Mesodermal cell (in vitro differentiated cells): ENCODE results near the gene MAP1B.

Experiments used
- H3K27ac ChIP-seq: 2 replicates; pipeline ENCODE4 v1.7.0; 2013; ENCODE audit warnings: mild to moderate bottlenecking, low read depth, low read length, moderate library complexity; ENCODE audit not compliant: severe bottlenecking
- H3K36me3 ChIP-seq: 2 replicates; pipeline ENCODE4 v1.7.1; 2013; ENCODE audit warnings: mild to moderate bottlenecking, low read length, moderate library complexity; ENCODE audit not compliant: control insufficient read depth, insufficient read depth
- H3K4me1 ChIP-seq: one replicate; pipeline ENCODE4 v1.7.1; 2013; ENCODE audit warnings: mild to moderate bottlenecking, low read length; ENCODE audit not compliant: insufficient read depth, control insufficient read depth, poor library complexity, severe bottlenecking
- H3K4me3 ChIP-seq: 2 replicates; pipeline ENCODE4 v1.7.0; 2013; ENCODE audit warnings: low read length, control low read depth, mild to moderate bottlenecking; ENCODE audit not compliant: insufficient read depth, poor library complexity, severe bottlenecking; ENCODE audit errors: extremely low read depth
- H3K9me3 ChIP-seq: 2 replicates; pipeline ENCODE4 v1.7.1; 2013; ENCODE audit warnings: mild to moderate bottlenecking, low read length, moderate library complexity; ENCODE audit not compliant: control insufficient read depth
- WGBS, 2 experiments: methylation state at CpG; one replicate each; pipeline ENCODE4 v1.1.5; 2013; ENCODE audit warnings: missing lambda C conversion rate in 2 of 2; ENCODE audit not compliant: insufficient coverage in 2 of 2; 5-methylcytosine and 5-hydroxymethylcytosine counted together

MAP1B gene

DNA sequence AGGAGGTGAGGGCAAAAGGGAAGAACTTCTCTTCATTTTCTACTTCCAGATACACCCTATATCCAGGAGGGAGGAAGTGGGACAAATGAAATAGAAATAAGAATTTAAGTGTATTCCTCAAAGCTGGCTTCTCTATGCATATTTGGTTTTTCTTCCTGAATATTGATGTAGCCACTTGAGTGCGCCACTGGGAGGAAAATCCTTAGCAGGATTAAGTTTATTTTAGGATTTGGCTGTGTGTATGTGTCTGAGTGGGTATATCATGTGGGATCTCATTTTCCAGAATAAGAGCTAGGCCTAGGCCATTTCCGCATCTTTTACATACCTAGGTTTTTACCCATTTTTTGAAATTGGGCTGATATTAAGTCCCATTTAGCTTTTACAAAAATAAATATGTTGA is 42.5 kb downstream of the MAP1B start:
- peaks cover 83% of the 10 kb centered on the region for H3K36me3 ChIP-seq
- H3K9me3 ChIP-seq: no peaks in the 10 kb centered on the region
- no peak overlapping the region for H3K4me3 ChIP-seq
- WGBS, 2 experiments: 100% methylated on average over 1 of the region's 2 CpGs
- H3K4me1 ChIP-seq: peaks cover 9% of the 10 kb centered on the region
- H3K27ac ChIP-seq: no peak overlapping the region

DNA sequence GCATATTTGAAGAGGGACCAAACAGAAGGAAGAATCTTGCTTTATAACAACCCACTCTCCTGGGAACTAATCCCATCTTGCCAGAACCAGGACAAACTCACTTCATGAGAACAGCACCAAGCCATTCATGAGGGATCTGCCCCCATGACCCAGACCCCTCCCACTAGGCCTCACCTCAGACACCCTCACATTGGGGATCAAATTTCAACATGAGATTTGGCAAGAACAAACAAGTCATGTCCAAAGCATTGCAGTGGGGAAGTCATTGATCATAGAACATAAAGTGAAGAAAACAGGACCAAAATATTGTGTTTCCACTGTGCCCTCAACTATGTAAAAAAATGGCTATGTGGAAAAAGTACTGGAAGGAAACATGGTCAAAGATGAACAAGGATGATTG is 43.9 kb downstream of the MAP1B start:
- Histone ChIP-seq H3K4me3 (no peak overlapping the region), H3K4me1 (peaks cover 9% of the 10 kb centered on the region), H3K27ac (peak overlapping the region; percentile 44), H3K9me3 (no peaks in the 10 kb centered on the region), H3K36me3 (peaks cover 82% of the 10 kb centered on the region)

DNA sequence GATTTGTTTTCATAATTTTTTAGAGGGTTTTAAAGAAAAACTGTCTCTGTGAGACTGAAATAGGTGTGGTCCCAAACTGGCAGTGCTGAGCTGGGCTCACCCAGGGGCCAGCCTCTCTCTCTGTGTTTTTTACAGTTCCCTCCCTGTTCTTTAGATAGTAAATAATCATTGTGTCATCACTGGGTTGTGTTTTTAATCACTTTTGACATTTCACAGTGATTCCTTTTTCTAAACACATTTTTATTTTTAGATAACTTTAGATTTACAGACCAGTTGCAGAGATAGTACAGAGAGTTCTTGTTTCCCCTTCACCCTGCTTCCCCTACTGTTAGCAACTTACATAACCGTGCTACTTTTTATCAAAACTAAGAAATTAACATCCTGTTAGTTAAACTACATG is 44.4 kb downstream of the MAP1B start:
- H3K36me3 ChIP-seq: peaks cover 82% of the 10 kb centered on the region
- no peak overlapping the region for H3K4me3 ChIP-seq
- no peaks in the 10 kb centered on the region for H3K9me3 ChIP-seq
- H3K27ac ChIP-seq: no peak overlapping the region
- peaks cover 9% of the 10 kb centered on the region for H3K4me1 ChIP-seq
- WGBS, 2 experiments: 90 to 100% methylated on average over 1 of the region's 1 CpG

DNA sequence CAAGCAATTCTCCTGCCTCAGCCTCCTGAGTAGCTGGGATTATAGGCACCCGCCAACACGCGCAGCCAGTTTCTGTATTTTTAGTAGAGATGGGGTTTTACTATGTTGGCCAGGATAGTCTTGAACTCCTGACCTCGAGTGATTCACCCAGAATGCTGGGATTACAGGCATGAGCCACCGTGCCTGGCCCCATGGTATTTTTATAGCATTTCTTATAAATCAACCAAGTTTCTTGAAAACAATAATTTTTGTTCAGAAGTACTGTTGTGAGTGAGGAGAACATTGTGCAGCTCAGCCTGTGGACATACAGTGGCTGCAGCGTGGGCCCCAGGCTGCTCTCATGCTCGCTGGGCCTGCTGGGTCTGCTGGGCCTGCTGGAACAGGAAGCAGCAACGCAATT is 45.3 kb downstream of the MAP1B start:
- H3K9me3 ChIP-seq: no peaks in the 10 kb centered on the region
- WGBS, 2 experiments: 91 to 97% methylated on average over 6 to 7 of the region's 8 CpGs
- H3K4me1 ChIP-seq: peaks cover 6% of the 10 kb centered on the region
- H3K36me3 ChIP-seq: peaks cover 83% of the 10 kb centered on the region
- no peak overlapping the region for H3K27ac ChIP-seq
- no peak overlapping the region for H3K4me3 ChIP-seq

DNA sequence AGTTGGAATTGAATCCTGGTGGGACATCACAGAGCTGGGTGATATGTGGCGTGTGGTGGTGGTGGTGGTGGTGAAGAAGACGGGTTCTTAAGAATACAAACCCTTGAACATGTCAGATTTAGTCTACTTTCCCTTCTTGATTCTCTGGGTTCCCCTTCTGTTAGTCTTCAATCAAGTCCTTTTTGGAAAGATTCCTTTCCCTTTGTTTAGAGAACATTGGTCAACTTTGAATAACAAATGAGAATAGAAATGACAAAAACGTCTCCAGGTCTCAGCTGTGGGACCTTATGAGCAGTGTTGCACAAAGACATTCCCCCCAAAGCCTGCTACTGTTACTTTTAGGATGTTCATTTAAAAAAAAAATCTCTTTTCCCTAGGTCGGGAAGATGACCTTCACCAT is 46.3 kb downstream of the MAP1B start:
- Histone ChIP-seq H3K4me1 (peaks cover 6% of the 10 kb centered on the region), H3K4me3 (no peak overlapping the region), H3K36me3 (peaks cover 80% of the 10 kb centered on the region), H3K9me3 (no peaks in the 10 kb centered on the region), H3K27ac (no peak overlapping the region)
- 83% methylated on average over 1 of the region's 4 CpGs; no CpG with 5 or more reads in 1 of the 2 experiments for WGBS, 2 experiments

DNA sequence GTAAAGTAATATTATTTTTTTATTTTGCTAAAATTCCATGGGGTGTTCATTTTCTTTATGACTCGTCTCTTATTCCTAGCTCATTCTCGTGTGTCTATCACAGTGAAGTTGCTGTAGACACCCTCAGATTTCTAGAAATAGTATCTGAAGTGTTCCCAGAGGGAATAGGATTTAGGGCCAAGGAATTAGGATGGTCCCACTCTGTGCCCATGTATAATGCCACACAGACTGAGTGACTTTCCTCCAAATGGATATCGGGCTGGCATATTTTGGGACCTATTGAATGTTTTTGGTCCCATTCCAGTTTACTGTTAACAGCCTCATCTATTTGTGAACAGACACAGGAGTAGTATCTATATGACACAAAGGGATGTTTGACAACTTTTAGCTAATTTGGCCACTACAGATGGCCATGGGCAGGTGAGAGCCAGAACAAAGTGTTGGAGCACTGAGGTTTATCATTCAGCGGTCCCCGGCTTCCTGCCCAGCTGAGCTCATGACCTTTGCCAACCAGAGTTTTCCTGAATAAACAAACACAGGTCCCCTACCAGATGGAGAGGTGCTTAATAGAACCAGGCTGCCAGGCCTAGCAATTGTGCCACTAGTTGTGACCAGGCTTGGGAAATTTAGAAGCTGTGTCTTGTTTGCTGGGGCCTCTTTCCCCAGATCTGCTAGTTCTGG is 46.9 kb downstream of the MAP1B start:
- H3K9me3 ChIP-seq: no peaks in the 10 kb centered on the region
- peaks cover 77% of the 10 kb centered on the region for H3K36me3 ChIP-seq
- no peak overlapping the region for H3K27ac ChIP-seq
- H3K4me1 ChIP-seq: peaks cover 13% of the 10 kb centered on the region
- H3K4me3 ChIP-seq: no peak overlapping the region
- 85 to 100% methylated on average over 3 to 4 of the region's 5 CpGs for whole genome bisulfite sequencing, 2 experiments

DNA sequence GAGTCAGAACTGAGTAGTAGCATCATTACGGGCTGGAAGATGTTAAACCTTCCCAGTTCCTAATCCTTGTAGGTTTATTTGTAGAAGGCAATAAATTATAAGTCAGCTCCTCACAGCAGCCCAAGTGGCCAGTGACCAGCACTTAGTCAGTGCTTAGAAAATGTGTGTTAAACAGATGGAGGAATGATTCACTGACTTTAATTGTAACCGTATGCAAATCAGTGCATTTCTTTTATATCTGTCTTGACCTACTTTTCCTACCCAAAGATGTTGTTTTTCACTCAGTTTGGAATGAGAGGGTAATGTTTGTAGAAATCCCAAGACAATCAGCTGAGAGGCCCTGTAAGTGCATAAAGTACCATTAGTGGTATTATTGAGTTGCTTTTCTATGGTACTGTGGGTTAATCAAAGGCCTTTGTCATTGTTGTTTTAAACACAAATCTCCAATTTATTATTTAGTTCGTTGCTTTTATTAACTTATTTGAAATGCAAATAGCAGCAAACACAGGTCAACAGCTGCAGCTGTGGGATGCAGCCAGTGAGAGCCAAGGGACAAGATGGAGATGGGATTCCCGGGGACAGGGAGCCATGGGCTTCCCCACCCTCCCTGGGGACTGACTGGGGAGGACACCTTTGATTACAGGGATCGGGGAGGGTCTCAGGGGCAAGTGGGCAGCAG is 49.8 kb downstream of the MAP1B start:
- Histone ChIP-seq H3K4me1 (peaks cover 33% of the 10 kb centered on the region), H3K9me3 (no peaks in the 10 kb centered on the region), H3K4me3 (no peak overlapping the region), H3K27ac (no peak overlapping the region), H3K36me3 (peaks cover 60% of the 10 kb centered on the region)
- 73 to 80% methylated on average over 2 of the region's 5 CpGs for WGBS, 2 experiments

DNA sequence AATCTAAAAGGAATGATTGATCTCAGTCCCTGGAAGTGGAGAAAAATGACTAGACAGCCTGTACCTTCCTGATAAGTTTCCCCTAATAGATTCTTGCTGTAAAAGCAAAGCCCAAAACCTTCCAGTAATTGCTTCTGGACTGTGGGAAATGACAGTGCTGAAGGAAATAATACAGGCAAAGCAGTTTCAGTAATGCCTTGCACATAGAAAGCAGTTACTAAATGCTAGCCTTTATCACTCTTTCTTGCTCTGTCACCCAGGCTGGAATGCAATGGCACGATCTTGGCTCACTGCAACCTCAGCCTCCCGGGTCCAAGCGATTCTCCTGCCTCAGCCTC is 50.3 kb downstream of the MAP1B start:
- WGBS, 2 experiments: 80% methylated on average over 2 to 3 of the region's 3 CpGs
- peaks cover 33% of the 10 kb centered on the region for H3K4me1 ChIP-seq
- no peak overlapping the region for H3K4me3 ChIP-seq
- H3K36me3 ChIP-seq: peaks cover 58% of the 10 kb centered on the region
- H3K9me3 ChIP-seq: no peaks in the 10 kb centered on the region
- no peak overlapping the region for H3K27ac ChIP-seq

DNA sequence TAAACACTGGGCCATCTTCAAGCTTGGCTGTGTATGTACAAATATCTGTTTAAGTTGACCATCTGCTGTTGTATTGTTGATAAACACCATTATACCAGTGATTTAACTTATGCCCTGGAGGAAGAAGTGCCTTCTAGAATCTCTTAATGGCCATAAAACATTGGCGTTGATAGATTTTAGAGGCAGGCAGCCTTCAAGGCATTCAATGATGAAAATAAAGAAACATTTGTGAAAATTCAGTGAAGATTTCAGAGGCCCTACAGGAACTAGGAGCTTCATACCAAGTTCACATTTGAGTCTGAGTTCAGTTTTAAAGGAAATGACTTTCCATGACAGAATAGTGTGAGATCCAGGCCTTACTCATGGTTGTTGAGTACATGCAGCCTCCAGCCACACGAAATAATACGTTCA is 52.2 kb downstream of the MAP1B start:
- Histone ChIP-seq H3K4me1 (peaks cover 30% of the 10 kb centered on the region), H3K4me3 (no peak overlapping the region), H3K27ac (no peak overlapping the region), H3K36me3 (peaks cover 66% of the 10 kb centered on the region), H3K9me3 (no peaks in the 10 kb centered on the region)
- WGBS, 2 experiments: 60 to 100% methylated on average over 1 of the region's 3 CpGs

DNA sequence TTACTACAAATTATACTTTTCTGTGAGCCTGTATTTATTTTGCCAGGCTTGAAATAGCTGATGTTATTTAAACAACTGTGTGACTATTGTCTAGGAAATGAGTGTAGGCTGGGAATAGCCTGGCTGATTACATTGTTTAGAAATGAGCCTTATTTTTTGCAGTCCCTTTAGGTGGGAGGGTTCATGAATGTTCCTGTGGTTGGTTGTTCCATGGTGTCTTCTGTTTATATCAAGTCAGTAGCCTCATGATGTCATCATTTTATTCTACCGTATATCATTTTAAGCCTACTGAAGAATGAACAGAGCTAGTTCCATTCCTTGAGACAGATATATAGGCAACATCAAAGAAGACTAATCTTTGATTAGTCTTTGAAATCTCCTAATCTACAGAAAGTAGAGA is 53.1 kb downstream of the MAP1B start:
- no peaks in the 10 kb centered on the region for H3K9me3 ChIP-seq
- H3K36me3 ChIP-seq: peaks cover 66% of the 10 kb centered on the region
- WGBS, 2 experiments: no CpG with 5 or more reads among the region's 1 CpG
- no peak overlapping the region for H3K4me3 ChIP-seq
- peaks cover 27% of the 10 kb centered on the region for H3K4me1 ChIP-seq
- H3K27ac ChIP-seq: no peak overlapping the region

DNA sequence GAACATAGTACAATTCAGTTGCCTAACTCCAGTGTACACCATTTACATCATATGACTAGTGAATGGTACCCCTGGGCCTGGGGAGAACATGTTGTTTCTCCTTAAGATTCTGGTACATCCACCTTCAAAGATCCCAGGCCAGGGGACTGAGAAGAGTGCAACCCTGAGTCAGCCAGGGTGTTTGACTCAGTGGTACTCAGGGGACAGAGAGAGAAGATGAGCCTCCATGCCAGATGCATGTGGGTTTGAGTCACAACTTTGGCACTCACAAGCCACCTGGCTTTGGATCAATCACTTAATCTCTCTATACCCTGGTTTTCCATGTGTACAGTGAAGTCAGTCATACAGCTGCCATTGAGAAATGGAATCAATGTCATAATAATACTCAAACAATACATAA is 53.7 kb downstream of the MAP1B start:
- peaks cover 68% of the 10 kb centered on the region for H3K36me3 ChIP-seq
- no peak overlapping the region for H3K27ac ChIP-seq
- H3K4me3 ChIP-seq: no peak overlapping the region
- H3K4me1 ChIP-seq: peaks cover 30% of the 10 kb centered on the region
- no peaks in the 10 kb centered on the region for H3K9me3 ChIP-seq
